Measurements from ENCODE around the gene KIF18A. TPM values are rescaled to one million over a fixed set of nuclear protein-coding genes. Genes with fewer than 3 reads are reported as not detected.
"Not testable (repeated sequence)": the region's sequence is repeated elsewhere in the genome, so short reads cannot be mapped to it uniquely, and the experiment has no call there.

KIF18A gene
- total RNA-seq, 4 donors from 2014 or later, result 1.7 to 9.1 (median 3.6) TPM

DNA sequence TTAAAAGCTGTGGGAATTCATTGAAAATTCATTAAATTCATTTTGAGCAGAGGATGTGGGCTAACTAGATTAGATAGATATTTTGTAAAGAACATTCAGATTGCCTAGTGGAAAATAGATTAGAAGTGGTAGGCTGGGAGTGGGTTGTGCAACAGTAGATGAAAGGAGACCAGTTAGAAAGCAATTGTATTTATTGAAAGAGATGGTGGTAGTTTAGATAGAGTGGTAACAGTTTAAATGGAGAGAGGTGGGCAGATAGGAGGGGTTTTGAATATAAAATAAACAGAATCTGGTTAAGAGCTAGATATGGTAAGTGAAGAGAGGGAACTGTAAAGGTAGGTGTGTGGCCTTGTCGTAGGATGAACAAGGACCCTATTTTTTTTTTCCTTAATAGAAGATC, 34.8 kb upstream of the KIF18A start:
- intact Hi-C loops (cut with DNase I), result no loop called here

DNA sequence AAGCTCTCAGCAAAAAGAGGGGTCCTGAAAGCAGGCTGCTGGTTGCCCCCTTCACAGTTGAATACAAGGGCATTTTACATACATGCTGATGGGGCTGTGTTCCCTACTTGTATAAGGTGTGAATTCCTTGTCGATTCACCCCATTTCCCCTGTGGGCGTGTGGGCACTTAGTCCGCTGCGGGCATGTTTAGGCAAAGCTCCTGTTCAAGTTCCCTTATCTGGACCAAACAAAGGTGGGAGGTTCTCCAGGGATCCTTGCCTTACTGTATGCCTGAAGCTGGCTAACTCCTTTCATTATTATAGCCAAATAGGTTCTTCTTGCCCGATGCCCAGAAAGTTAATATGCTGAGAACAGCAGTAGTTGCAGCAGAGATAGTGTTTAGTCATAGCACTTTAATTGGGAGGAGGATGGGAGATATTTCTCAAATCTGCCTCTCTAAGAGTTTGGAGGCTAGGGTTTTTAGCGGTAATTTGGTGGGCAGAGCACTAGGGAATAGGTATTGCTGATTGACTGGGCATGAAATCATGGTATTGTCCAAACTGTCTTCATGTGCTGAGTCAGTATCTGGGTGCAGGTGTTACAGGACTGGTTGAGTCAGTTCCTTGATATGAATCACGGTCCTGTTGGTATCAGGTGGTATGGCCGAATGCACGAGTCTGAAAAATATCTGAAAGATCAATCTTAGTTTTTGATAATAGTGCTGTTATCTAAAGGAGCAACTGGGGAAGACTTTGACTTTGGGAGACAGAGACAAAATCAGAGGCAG, 32.9 kb upstream of the KIF18A start:
- Histone ChIP-seq H3K27me3 (no peaks in the 10 kb centered on the region), H3K27ac (peak overlapping the region in 2 of 4 donors; percentile 5 to 56), H3K4me3 (no peak overlapping the region), H3K4me1 (peaks cover 0 to under 1% (median 0%) of the 10 kb centered on the region in 3 donors), H3K9me3 (peaks cover 0 to 19% (median 18%) of the 10 kb centered on the region in 3 donors), H3K36me3 (peaks cover 0 to 30% (median 0%) of the 10 kb centered on the region in 3 donors)
- no peak for DNase-seq
- intact Hi-C loops (cut with DNase I), result no loop called here
- WGBS, 2 donors, result 63 to 65% methylated on average over 8 to 9 of the region's 9 CpGs
- TF ChIP-seq, protein P1, sequence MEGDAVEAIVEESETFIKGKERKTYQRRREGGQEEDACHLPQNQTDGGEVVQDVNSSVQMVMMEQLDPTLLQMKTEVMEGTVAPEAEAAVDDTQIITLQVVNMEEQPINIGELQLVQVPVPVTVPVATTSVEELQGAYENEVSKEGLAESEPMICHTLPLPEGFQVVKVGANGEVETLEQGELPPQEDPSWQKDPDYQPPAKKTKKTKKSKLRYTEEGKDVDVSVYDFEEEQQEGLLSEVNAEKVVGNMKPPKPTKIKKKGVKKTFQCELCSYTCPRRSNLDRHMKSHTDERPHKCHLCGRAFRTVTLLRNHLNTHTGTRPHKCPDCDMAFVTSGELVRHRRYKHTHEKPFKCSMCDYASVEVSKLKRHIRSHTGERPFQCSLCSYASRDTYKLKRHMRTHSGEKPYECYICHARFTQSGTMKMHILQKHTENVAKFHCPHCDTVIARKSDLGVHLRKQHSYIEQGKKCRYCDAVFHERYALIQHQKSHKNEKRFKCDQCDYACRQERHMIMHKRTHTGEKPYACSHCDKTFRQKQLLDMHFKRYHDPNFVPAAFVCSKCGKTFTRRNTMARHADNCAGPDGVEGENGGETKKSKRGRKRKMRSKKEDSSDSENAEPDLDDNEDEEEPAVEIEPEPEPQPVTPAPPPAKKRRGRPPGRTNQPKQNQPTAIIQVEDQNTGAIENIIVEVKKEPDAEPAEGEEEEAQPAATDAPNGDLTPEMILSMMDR (IDR thresholded peaks at IDR 0.05), result no peak

More for the DNA sequence above, 34.8 kb upstream of the KIF18A start:
- TF ChIP-seq POLR2A (IDR thresholded peaks at IDR 0.05), result no peak
- TF ChIP-seq, protein P1 (IDR thresholded peaks at IDR 0.05), result no peak
- DNase-seq, result no peak
- Histone ChIP-seq H3K27ac (no peak overlapping the region), H3K4me3 (no peak overlapping the region), H3K9me3 (peaks cover 0 to 19% (median 18%) of the 10 kb centered on the region in 3 donors), H3K4me1 (peaks cover 0 to 7% (median 0%) of the 10 kb centered on the region in 3 donors), H3K36me3 (peaks cover 0 to 22% (median 0%) of the 10 kb centered on the region in 3 donors), H3K27me3 (no peaks in the 10 kb centered on the region)
- 91 to 97% methylated on average over 1 of the region's 1 CpG for WGBS, 2 donors

DNA sequence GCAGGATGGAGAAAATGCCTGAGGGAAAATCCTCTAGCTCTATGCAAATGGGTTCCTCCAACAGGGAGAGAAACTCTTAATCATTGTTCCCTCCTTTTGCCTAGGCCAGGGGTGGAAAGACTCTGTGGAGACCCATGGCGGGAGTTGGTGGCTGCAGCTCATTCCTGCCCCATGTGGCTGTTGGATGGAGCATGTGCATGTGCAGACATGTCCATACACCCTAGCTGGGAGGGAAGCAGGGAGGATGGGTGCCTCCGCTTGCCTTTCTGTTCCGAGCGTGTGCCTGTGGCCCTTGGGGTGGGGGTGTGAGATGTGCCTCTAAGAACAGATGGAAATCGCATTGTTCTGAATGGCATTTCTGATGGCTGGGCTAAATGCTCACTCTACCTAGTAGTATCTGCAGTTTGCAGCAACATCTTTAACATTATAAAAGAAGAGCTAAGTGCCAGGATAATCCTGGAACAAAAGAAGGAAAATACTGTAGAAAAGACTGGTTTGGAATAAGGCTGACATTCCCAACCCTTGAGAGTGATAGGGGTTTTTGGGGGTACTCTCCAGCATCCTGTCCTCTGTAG, 32.0 kb upstream of the KIF18A start:
- Histone ChIP-seq H3K4me3 (no peak overlapping the region), H3K9me3 (peaks cover 0 to 19% (median 18%) of the 10 kb centered on the region in 3 donors), H3K36me3 (peaks cover 0 to 39% (median 0%) of the 10 kb centered on the region in 3 donors), H3K4me1 (no peaks in the 10 kb centered on the region), H3K27me3 (no peaks in the 10 kb centered on the region), H3K27ac (no peak overlapping the region)
- 97 to 100% methylated on average over 3 to 5 of the region's 5 CpGs for WGBS, 2 donors
- no peak for DNase-seq
- no peak for TF ChIP-seq POLR2A (IDR thresholded peaks at IDR 0.05)
- TF ChIP-seq, protein P1 (IDR thresholded peaks at IDR 0.05), result no peak
- intact Hi-C loops (cut with DNase I), result no loop called here

DNA sequence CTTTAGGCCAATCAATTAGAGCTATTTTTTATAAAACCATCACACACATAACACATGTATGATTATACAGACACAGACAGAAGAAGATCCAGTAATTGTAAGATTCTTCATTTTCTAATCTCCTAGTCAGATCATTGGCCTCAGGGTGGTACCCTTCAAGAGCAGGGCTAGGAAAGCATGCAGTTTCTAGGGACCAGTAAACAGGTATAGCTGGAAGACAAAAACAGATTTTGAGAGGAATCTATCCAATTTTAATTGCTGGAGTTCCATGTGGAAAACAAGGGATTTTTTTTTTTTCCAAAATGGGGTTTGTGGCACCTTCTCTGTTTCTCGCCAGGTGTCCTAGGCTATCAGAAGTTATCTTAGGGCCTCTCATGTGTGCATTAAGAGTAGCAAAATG, 29.9 kb upstream of the KIF18A start:
- TF ChIP-seq, protein P1 (IDR thresholded peaks at IDR 0.05), result no peak
- TF ChIP-seq POLR2A (IDR thresholded peaks at IDR 0.05), result no peak
- no peak for DNase-seq
- no peak overlapping the region for H3K27ac ChIP-seq
- H3K36me3 ChIP-seq, result peaks cover 0 to 52% (median 0%) of the 10 kb centered on the region in 3 donors
- intact Hi-C loops (cut with DNase I), result no loop called here
- H3K4me3 ChIP-seq, result no peak overlapping the region
- no peaks in the 10 kb centered on the region for H3K4me1 ChIP-seq
- H3K9me3 ChIP-seq, result peaks cover 0 to 19% (median 18%) of the 10 kb centered on the region in 3 donors
- WGBS, 2 donors, result 89 to 100% methylated on average over 1 of the region's 1 CpG
- no peaks in the 10 kb centered on the region for H3K27me3 ChIP-seq

DNA sequence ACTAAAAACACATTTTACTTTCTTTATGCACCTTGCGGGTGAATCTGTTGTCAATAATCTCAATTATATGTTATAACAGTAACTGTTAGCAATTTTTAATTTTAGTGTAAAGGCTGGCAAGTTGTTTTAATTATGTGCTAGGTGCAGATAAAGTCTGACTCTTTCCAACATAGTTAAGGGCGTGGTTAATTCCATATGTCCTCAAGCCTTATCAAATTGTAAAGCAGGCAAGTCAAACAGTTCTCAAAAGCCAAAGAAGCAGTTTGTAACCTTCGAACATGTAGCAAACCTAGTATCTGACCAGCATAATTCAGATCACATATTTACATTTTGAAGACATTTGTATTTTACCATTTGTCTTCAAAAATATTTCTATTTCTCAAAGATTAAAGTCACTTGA, 29.4 kb upstream of the KIF18A start:
- WGBS, 2 donors, result 87 to 98% methylated on average over 3 of the region's 3 CpGs
- Histone ChIP-seq H3K9me3 (peaks cover 0 to 19% (median 18%) of the 10 kb centered on the region in 3 donors), H3K36me3 (peaks cover 0 to 52% (median 0%) of the 10 kb centered on the region in 3 donors), H3K4me1 (no peaks in the 10 kb centered on the region), H3K27ac (no peak overlapping the region), H3K4me3 (no peak overlapping the region), H3K27me3 (no peaks in the 10 kb centered on the region)
- intact Hi-C loops (cut with DNase I), result no loop called here
- no peak for DNase-seq
- no peak for TF ChIP-seq POLR2A (IDR thresholded peaks at IDR 0.05)
- TF ChIP-seq, protein P1 (IDR thresholded peaks at IDR 0.05), result no peak

DNA sequence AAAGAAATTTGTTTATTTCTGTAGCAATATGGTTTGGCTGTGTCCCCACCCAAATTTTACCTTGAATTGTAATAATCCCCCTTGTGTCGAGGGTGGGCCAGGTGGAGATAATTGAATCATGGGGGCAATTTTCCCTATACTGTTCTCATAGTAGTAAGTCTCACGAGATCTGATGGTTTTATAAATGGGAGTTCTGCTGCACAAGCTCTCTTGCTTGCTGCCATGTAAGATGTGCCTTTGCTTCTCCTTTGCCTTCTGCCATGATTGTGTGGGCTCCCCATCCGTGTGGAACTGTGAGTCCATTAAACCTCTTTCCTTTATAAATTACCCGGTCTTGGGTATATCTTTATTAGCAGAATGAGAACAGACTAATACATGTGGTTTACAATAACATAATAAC, 28.2 kb upstream of the KIF18A start:
- H3K4me1 ChIP-seq; H3K4me3 ChIP-seq; intact Hi-C loops (cut with DNase I); H3K27ac ChIP-seq; H3K27me3 ChIP-seq; DNase-seq: not testable (repeated sequence)
- H3K36me3 ChIP-seq, result peaks cover 0 to 56% (median 0%) of the 10 kb centered on the region in 3 donors
- H3K9me3 ChIP-seq, result peaks cover 0 to 19% (median 17%) of the 10 kb centered on the region in 3 donors
- 89 to 96% methylated on average over 4 of the region's 4 CpGs for WGBS, 2 donors
